SKM-1 (cell line): ENCODE measurements around the gene PRSS1.
"Not testable (repeated sequence)": the region's sequence is repeated elsewhere in the genome, so short reads cannot be mapped to it uniquely, and the experiment has no call there.

ENCODE experiments used
- DNase-seq: peaks from one replicate; lab custom pipeline; 2025; ENCODE audit not compliant: unreplicated experiment; lab: John Stamatoyannopoulos, UW

PRSS1 gene

DNA sequence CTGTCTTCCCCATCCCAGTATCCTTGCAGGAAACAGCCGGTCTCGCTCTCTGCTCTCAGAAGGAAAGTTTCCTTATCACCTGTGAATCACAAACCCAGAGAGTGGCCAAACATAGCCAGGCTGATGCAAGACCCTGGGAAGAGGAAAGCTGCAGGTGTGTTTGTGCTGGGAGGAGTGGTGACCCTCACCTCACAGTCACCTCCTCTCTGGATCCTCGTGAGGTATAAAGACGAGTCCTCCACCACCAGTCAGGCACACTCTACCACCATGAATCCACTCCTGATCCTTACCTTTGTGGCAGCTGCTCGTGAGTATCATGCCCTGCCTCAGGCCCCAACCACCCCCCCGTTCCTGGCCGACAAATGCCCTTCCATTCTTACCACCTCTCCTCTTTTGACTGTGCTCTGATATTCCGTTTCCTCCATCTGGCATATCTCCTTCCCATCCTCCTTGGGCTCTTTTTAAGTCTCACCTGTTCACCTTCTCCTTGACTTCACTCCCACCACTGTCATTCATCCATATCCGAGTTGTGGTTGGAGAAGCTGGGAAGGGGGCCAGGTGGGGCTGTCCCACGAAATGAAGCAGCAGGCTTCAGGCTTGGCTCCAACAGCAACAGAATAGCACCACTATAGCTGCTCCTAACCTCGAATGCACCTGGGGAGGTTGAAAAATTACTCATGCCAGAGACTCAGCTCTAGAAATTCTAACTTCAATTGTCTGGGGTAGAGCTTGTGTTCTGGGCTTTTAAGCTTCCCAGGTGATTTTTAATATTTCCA lies at the start of gene PRSS1:
Gene PRSS1 (plus strand): TSS at position 255 of the 776 bp plus-strand sequence. CDS start 13 bp downstream, at position 268.
- no peak for DNase-seq

DNA sequence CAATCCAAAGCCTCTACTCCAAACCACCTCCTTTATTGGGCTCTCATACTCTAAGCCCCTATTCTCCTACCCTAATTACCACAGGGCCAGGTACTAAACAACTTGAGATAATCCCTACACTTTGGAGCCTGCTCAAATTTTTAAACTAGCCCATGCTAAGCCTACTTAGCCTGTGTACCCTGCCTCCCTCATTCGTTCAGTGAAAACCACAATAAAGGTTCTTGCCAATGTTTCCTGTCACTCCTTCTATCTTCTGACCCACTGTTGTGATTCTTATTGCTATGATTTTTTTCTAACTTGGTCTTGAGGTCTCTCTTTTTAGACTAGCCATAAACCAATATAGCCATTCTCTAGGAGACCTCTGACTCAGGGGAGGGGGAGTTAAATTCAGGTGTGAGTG lies 48.3 kb upstream of the PRSS1 start:
- not testable (repeated sequence) for DNase-seq

DNA sequence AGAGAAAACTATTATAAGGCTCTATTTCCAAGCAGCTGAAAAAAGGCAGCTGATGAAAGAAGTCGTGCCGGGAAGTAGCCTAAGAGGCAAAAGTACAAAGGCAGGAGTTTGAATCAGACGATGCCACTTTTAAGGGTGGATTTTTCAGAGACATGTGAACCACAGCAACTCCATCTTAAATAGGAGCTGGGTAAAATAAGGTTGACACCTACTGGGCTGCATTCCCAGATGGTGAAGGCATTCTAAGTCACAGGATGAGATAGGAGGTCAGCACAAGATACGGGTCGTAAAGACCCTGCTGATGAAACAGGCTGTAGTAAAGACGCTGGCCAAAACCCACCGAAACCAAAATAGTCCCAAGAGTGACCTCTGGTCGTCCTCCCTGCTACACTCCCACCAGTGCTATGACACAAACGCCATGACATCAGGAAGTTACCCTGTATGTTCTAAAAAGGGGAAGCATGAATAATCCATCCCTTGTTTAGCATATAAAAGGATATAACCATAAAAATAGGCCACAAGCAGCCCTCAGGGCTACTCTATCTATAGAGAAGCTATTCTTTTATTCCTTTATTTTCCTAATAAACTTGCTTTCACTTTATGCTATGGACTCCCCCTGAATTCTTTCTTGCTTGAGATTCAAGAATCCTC lies 45.5 kb upstream of the PRSS1 start:
- DNase-seq = no peak

GRCh38 chr7:142708726-142709125 lies 40.5 kb upstream of the PRSS1 start:
- not testable (repeated sequence) for DNase-seq

- no peak for DNase-seq
These were observed 39.4 kb upstream of the PRSS1 start for GRCh38 chr7:142709921-142710320.

DNA sequence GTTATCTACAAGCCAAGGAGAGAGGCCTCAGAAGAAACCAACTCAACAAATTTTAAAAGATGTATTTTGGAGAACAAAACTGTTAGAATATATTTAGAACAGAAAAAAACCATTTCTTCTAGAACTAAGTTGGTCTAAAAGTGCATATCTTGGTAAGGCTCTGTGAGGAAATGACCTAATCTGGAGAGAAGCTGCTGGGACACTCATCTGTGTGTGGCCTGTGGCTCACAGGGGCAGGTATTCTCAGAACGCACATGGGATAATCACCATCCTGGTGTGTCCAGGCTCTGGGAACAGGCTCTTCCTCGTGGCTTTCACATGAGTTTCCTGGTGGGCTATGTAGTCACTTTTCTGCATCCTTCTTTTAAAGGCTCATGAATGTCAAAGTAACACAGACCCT lies 38.1 kb upstream of the PRSS1 start:
- DNase-seq = no peak

- no peak for DNase-seq
These were observed 37.3 kb upstream of the PRSS1 start for GRCh38 chr7:142711746-142712616.

GRCh38 chr7:142712617-142712957 lies 36.7 kb upstream of the PRSS1 start:
- DNase-seq = no peak

GRCh38 chr7:142714375-142714774 lies 34.9 kb upstream of the PRSS1 start:
- no peak for DNase-seq

- DNase-seq = no peak
These were observed 32.7 kb upstream of the PRSS1 start for GRCh38 chr7:142716596-142716995.

GRCh38 chr7:142717453-142717852 lies 31.8 kb upstream of the PRSS1 start:
- no peak for DNase-seq

GRCh38 chr7:142718313-142718712 lies 31.0 kb upstream of the PRSS1 start:
- no peak for DNase-seq

GRCh38 chr7:142720172-142720773 lies 29.0 kb upstream of the PRSS1 start:
- DNase-seq = no peak

DNA sequence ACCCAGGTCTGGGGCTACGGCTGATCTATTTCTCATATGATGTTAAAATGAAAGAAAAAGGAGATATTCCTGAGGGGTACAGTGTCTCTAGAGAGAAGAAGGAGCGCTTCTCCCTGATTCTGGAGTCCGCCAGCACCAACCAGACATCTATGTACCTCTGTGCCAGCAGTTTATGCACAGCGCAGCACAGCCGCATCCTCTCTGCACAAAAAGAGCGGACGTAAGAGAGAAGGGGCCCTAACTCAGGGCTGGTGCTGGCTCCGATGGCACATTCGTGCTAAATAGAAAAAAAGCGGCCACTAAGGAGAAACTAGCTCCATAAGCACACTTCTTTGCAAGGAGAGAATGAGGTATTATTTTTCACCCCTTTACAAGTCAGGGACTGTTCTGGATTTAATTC lies 28.3 kb upstream of the PRSS1 start:
- DNase-seq = no peak

DNA sequence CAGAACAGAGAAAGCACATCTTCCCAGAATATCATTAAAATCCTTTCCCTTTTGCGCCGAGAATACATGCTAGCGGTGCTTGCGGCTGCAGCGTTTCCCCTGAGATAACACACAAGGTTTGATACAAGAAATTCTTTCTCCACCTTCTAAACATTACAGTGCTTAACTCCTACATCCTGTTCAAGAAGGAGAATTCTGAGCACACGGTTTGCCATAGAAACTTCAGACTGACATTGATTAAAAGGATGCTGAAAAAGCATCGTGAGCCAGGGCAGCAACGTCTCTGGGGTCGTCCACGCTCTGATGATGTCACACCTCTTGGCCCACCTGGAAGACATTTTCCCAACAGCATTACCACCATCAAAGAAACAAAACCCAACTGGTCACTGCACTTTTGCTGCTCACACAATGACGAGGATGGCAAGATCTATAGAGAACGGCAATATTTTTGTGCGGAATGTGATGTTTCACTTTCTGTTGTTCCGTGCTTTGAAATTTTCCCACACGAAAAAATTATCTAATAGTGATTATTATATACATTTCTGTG lies 27.0 kb upstream of the PRSS1 start:
- DNase-seq = no peak

- DNase-seq = no peak
These were observed 16.0 kb upstream of the PRSS1 start for GRCh38 chr7:142733271-142733670.

DNA sequence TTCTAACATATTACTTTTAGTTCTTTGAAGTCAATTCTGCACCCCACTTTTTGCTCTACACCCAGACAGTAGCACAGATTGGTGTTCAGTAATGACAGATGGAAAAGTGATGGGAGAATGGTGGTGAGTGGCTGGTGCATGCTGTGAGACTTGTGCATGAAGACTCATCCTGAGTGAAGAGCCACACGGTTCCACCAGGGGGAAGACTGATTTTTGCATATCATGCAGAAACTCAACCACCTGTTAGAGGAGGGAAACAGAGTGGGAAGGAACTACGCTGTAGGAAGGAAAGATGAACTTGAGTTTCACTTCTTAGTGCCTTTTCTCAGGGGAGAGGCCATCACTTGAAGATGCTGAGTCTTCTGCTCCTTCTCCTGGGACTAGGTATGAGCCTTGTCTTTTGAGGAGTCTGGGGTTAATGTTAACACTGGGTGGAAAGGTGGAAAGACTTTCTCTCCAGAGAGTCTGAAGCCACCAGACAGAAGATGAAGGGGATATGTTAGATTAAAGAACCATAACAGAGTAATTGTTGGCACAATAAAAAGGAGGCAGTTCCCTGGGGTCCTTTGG lies 9.3 kb upstream of the PRSS1 start:
- DNase-seq = no peak

GRCh38 chr7:142740786-142741185 lies 8.5 kb upstream of the PRSS1 start:
- DNase-seq = no peak

- not testable (repeated sequence) for DNase-seq
These were observed 7.3 kb upstream of the PRSS1 start for GRCh38 chr7:142741932-142742331.

GRCh38 chr7:142745091-142745635 lies 4.1 kb upstream of the PRSS1 start:
- no peak for DNase-seq
